ENCODE data around the gene STRN3. TPM values are rescaled to one million over a fixed set of nuclear protein-coding genes. Genes with fewer than 3 reads are reported as not detected.
"Not testable (repeated sequence)": the region's sequence is repeated elsewhere in the genome, so short reads cannot be mapped to it uniquely, and the experiment has no call there.

The STRN3 gene
- polyA plus RNA-seq, 1 donor = 36.6 TPM

DNA sequence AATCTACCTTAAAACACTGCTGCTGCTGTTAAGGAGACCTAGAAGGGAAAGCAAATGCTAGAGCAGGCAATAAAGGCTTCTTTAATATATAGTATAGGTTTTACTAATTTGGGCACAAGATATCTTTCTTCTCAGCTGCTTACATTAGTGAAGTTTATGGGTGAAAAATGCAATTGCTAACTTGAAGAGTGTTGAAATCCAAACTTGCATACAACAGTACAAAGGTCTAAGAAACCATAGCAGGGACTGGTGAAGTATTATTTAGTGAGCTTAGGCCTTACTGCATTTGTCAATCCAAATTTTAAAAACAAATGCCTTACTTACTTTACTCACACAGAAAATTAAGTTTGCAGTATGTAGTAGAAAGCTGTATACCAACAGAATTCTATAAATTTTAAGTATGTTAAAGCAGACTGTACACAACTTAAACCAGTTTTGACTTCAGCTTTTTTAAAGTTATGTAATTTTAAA is 2.1 kb downstream of the STRN3 start:
- Histone ChIP-seq H3K9me3 (ENCODE audit: control insufficient read depth, low read depth, low read length) (no peaks in the 10 kb centered on the region), H3K4me1 (ENCODE audit: control insufficient read depth, insufficient read depth, low read length) (no peaks in the 10 kb centered on the region), H3K27me3 (ENCODE audit: control insufficient read depth, insufficient read depth, low read length) (no peaks in the 10 kb centered on the region), H3K27ac (ENCODE audit: low read length) (peak overlapping the region; percentile 98), H3K36me3 (ENCODE audit: control insufficient read depth, insufficient read depth, low read length) (peaks cover 4% of the 10 kb centered on the region), H3K4me3 (ENCODE audit: low read length) (peak overlapping the region; percentile 99)
- DNase-seq = peak; percentile 64 to 81

DNA sequence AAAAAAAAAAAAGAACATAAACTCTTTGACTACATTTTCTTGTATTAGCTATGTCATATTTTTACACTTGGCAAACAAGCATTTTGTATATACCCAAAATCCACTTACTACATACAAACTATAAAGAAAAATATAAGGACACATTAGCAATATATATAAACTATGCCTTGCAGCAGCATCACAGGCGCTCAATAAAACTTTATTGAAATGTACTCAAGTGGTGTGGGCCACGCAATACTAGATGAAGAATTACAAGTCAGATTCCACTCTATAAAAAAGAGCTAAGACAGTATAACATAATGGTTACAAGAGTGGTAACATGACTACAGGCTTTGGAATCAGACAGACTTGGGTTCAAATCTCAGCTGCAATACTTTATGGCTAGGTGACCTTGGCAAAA is 3.8 kb downstream of the STRN3 start:
- no peaks in the 10 kb centered on the region for H3K4me1 ChIP-seq (ENCODE audit: control insufficient read depth, insufficient read depth, low read length)
- H3K27ac ChIP-seq (ENCODE audit: low read length) = no peak overlapping the region
- H3K27me3 ChIP-seq (ENCODE audit: control insufficient read depth, insufficient read depth, low read length) = no peaks in the 10 kb centered on the region
- WGBS (ENCODE audit: insufficient coverage, low lambda C conversion rate) = no CpG with 5 or more reads among the region's 2 CpGs
- DNase-seq = no peak
- H3K36me3 ChIP-seq (ENCODE audit: control insufficient read depth, insufficient read depth, low read length) = peaks cover 9% of the 10 kb centered on the region
- H3K4me3 ChIP-seq (ENCODE audit: low read length) = no peak overlapping the region
- H3K9me3 ChIP-seq (ENCODE audit: control insufficient read depth, low read depth, low read length) = no peaks in the 10 kb centered on the region

GRCh38 chr14:31021576-31021949 is 4.6 kb downstream of the STRN3 start:
- no peak overlapping the region for H3K27ac ChIP-seq (ENCODE audit: low read length)
- WGBS (ENCODE audit: insufficient coverage, low lambda C conversion rate) = 79% methylated on average over 4 of the region's 4 CpGs

GRCh38 chr14:31020834-31021575 is 5.2 kb downstream of the STRN3 start:
- DNase-seq = no peak
- H3K27ac ChIP-seq (ENCODE audit: low read length) = no peak overlapping the region
- H3K4me3 ChIP-seq (ENCODE audit: low read length) = no peak overlapping the region
- no peaks in the 10 kb centered on the region for H3K9me3 ChIP-seq (ENCODE audit: control insufficient read depth, low read depth, low read length)
- peaks cover 9% of the 10 kb centered on the region for H3K36me3 ChIP-seq (ENCODE audit: control insufficient read depth, insufficient read depth, low read length)
- 90% methylated on average over 2 of the region's 8 CpGs for WGBS (ENCODE audit: insufficient coverage, low lambda C conversion rate)
- no peaks in the 10 kb centered on the region for H3K27me3 ChIP-seq (ENCODE audit: control insufficient read depth, insufficient read depth, low read length)
- no peaks in the 10 kb centered on the region for H3K4me1 ChIP-seq (ENCODE audit: control insufficient read depth, insufficient read depth, low read length)

More at GRCh38 chr14:31021576-31021949, 4.6 kb downstream of the STRN3 start:
- no peaks in the 10 kb centered on the region for H3K4me1 ChIP-seq (ENCODE audit: control insufficient read depth, insufficient read depth, low read length)
- H3K36me3 ChIP-seq (ENCODE audit: control insufficient read depth, insufficient read depth, low read length) = peaks cover 9% of the 10 kb centered on the region
- H3K4me3 ChIP-seq (ENCODE audit: low read length) = no peak overlapping the region
- no peaks in the 10 kb centered on the region for H3K27me3 ChIP-seq (ENCODE audit: control insufficient read depth, insufficient read depth, low read length)
- DNase-seq = no peak
- no peaks in the 10 kb centered on the region for H3K9me3 ChIP-seq (ENCODE audit: control insufficient read depth, low read depth, low read length)

- DNase-seq = peak in 1 of 2 donors; percentile 46
- Histone ChIP-seq H3K27me3 (ENCODE audit: control insufficient read depth, insufficient read depth, low read length) (no peaks in the 10 kb centered on the region), H3K36me3 (ENCODE audit: control insufficient read depth, insufficient read depth, low read length) (peaks cover 9% of the 10 kb centered on the region), H3K4me3 (ENCODE audit: low read length) (no peak overlapping the region), H3K9me3 (ENCODE audit: control insufficient read depth, low read depth, low read length) (no peaks in the 10 kb centered on the region), H3K4me1 (ENCODE audit: control insufficient read depth, insufficient read depth, low read length) (no peaks in the 10 kb centered on the region), H3K27ac (ENCODE audit: low read length) (no peak overlapping the region)
- 72% methylated on average over 3 of the region's 6 CpGs for WGBS (ENCODE audit: insufficient coverage, low lambda C conversion rate)
These were observed 8.0 kb downstream of the STRN3 start for GRCh38 chr14:31018057-31018645.

GRCh38 chr14:31013841-31014240 is 12.3 kb downstream of the STRN3 start:
- no peaks in the 10 kb centered on the region for H3K27me3 ChIP-seq (ENCODE audit: control insufficient read depth, insufficient read depth, low read length)
- no peak overlapping the region for H3K27ac ChIP-seq (ENCODE audit: low read length)
- DNase-seq = no peak
- H3K4me1 ChIP-seq (ENCODE audit: control insufficient read depth, insufficient read depth, low read length) = no peaks in the 10 kb centered on the region
- no CpG with 5 or more reads among the region's 4 CpGs for WGBS (ENCODE audit: insufficient coverage, low lambda C conversion rate)
- H3K4me3 ChIP-seq (ENCODE audit: low read length) = no peak overlapping the region
- H3K36me3 ChIP-seq (ENCODE audit: control insufficient read depth, insufficient read depth, low read length) = peaks cover 17% of the 10 kb centered on the region
- no peaks in the 10 kb centered on the region for H3K9me3 ChIP-seq (ENCODE audit: control insufficient read depth, low read depth, low read length)

GRCh38 chr14:31010935-31011334 is 15.2 kb downstream of the STRN3 start:
- 72% methylated on average over 2 of the region's 3 CpGs for WGBS (ENCODE audit: insufficient coverage, low lambda C conversion rate)
- Histone ChIP-seq H3K36me3 (ENCODE audit: control insufficient read depth, insufficient read depth, low read length) (peaks cover 14% of the 10 kb centered on the region), H3K27me3 (ENCODE audit: control insufficient read depth, insufficient read depth, low read length) (no peaks in the 10 kb centered on the region), H3K4me3 (ENCODE audit: low read length) (no peak overlapping the region), H3K27ac (ENCODE audit: low read length) (no peak overlapping the region), H3K9me3 (ENCODE audit: control insufficient read depth, low read depth, low read length) (no peaks in the 10 kb centered on the region), H3K4me1 (ENCODE audit: control insufficient read depth, insufficient read depth, low read length) (no peaks in the 10 kb centered on the region)
- no peak for DNase-seq

GRCh38 chr14:31009836-31010574 is 16.2 kb downstream of the STRN3 start:
- 100% methylated on average over 1 of the region's 3 CpGs for WGBS (ENCODE audit: insufficient coverage, low lambda C conversion rate)
- no peak for DNase-seq
- no peaks in the 10 kb centered on the region for H3K4me1 ChIP-seq (ENCODE audit: control insufficient read depth, insufficient read depth, low read length)
- peaks cover 22% of the 10 kb centered on the region for H3K36me3 ChIP-seq (ENCODE audit: control insufficient read depth, insufficient read depth, low read length)
- no peak overlapping the region for H3K27ac ChIP-seq (ENCODE audit: low read length)
- H3K4me3 ChIP-seq (ENCODE audit: low read length) = no peak overlapping the region
- no peaks in the 10 kb centered on the region for H3K9me3 ChIP-seq (ENCODE audit: control insufficient read depth, low read depth, low read length)
- H3K27me3 ChIP-seq (ENCODE audit: control insufficient read depth, insufficient read depth, low read length) = no peaks in the 10 kb centered on the region

- Histone ChIP-seq H3K27me3 (ENCODE audit: control insufficient read depth, insufficient read depth, low read length) (no peaks in the 10 kb centered on the region), H3K27ac (ENCODE audit: low read length) (no peak overlapping the region), H3K4me3 (ENCODE audit: low read length) (no peak overlapping the region), H3K9me3 (ENCODE audit: control insufficient read depth, low read depth, low read length) (no peaks in the 10 kb centered on the region), H3K4me1 (ENCODE audit: control insufficient read depth, insufficient read depth, low read length) (no peaks in the 10 kb centered on the region), H3K36me3 (ENCODE audit: control insufficient read depth, insufficient read depth, low read length) (peaks cover 25% of the 10 kb centered on the region)
- no CpG with 5 or more reads among the region's 1 CpG for WGBS (ENCODE audit: insufficient coverage, low lambda C conversion rate)
- no peak for DNase-seq
These were observed 19.5 kb downstream of the STRN3 start for GRCh38 chr14:31006703-31007102.

- H3K27me3 ChIP-seq (ENCODE audit: control insufficient read depth, insufficient read depth, low read length); DNase-seq: not testable (repeated sequence)
- WGBS (ENCODE audit: insufficient coverage, low lambda C conversion rate) = no CpG with 5 or more reads among the region's 6 CpGs
These were observed 22.2 kb downstream of the STRN3 start for GRCh38 chr14:31004007-31004406.

More at GRCh38 chr14:31004007-31004406, 22.2 kb downstream of the STRN3 start:
- H3K27ac ChIP-seq (ENCODE audit: low read length); H3K9me3 ChIP-seq (ENCODE audit: control insufficient read depth, low read depth, low read length); H3K4me3 ChIP-seq (ENCODE audit: low read length); H3K4me1 ChIP-seq (ENCODE audit: control insufficient read depth, insufficient read depth, low read length): not testable (repeated sequence)
- H3K36me3 ChIP-seq (ENCODE audit: control insufficient read depth, insufficient read depth, low read length) = peaks cover 19% of the 10 kb centered on the region

All from large intestine (tissue), 3 donors.